ENCODE measurements around the gene AKNA. TPM values are rescaled to one million over a fixed set of nuclear protein-coding genes. Genes with fewer than 3 reads are reported as not detected.

The AKNA gene
- total and polyA plus RNA-seq, 2 of the 8 experiments (the other 6 are each of a cell fraction or from before 2014, with no cell fraction given) = 21.0 to 27.4 TPM

DNA sequence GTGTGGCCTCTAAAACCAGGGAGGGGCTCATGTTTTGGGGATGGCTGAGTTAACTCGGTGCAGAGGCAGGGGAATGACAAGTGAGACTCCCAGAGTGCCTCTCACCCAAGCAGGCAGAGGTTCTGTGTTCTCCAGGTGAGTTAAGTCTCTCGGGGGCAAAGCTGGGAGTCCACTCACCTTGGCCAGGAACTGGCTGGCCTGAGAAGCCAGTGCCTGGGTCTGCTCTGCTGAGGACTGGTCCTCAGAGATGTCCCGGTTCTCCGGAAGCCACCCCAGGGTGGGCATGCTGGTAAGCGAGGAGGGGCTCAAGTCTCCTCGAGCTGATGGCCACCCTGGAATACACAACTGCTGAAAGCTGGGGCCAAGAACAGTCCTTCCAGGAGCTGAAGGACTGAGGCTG, 20.4 kb downstream of the AKNA start (continued):
- TF ChIP-seq, protein P1, sequence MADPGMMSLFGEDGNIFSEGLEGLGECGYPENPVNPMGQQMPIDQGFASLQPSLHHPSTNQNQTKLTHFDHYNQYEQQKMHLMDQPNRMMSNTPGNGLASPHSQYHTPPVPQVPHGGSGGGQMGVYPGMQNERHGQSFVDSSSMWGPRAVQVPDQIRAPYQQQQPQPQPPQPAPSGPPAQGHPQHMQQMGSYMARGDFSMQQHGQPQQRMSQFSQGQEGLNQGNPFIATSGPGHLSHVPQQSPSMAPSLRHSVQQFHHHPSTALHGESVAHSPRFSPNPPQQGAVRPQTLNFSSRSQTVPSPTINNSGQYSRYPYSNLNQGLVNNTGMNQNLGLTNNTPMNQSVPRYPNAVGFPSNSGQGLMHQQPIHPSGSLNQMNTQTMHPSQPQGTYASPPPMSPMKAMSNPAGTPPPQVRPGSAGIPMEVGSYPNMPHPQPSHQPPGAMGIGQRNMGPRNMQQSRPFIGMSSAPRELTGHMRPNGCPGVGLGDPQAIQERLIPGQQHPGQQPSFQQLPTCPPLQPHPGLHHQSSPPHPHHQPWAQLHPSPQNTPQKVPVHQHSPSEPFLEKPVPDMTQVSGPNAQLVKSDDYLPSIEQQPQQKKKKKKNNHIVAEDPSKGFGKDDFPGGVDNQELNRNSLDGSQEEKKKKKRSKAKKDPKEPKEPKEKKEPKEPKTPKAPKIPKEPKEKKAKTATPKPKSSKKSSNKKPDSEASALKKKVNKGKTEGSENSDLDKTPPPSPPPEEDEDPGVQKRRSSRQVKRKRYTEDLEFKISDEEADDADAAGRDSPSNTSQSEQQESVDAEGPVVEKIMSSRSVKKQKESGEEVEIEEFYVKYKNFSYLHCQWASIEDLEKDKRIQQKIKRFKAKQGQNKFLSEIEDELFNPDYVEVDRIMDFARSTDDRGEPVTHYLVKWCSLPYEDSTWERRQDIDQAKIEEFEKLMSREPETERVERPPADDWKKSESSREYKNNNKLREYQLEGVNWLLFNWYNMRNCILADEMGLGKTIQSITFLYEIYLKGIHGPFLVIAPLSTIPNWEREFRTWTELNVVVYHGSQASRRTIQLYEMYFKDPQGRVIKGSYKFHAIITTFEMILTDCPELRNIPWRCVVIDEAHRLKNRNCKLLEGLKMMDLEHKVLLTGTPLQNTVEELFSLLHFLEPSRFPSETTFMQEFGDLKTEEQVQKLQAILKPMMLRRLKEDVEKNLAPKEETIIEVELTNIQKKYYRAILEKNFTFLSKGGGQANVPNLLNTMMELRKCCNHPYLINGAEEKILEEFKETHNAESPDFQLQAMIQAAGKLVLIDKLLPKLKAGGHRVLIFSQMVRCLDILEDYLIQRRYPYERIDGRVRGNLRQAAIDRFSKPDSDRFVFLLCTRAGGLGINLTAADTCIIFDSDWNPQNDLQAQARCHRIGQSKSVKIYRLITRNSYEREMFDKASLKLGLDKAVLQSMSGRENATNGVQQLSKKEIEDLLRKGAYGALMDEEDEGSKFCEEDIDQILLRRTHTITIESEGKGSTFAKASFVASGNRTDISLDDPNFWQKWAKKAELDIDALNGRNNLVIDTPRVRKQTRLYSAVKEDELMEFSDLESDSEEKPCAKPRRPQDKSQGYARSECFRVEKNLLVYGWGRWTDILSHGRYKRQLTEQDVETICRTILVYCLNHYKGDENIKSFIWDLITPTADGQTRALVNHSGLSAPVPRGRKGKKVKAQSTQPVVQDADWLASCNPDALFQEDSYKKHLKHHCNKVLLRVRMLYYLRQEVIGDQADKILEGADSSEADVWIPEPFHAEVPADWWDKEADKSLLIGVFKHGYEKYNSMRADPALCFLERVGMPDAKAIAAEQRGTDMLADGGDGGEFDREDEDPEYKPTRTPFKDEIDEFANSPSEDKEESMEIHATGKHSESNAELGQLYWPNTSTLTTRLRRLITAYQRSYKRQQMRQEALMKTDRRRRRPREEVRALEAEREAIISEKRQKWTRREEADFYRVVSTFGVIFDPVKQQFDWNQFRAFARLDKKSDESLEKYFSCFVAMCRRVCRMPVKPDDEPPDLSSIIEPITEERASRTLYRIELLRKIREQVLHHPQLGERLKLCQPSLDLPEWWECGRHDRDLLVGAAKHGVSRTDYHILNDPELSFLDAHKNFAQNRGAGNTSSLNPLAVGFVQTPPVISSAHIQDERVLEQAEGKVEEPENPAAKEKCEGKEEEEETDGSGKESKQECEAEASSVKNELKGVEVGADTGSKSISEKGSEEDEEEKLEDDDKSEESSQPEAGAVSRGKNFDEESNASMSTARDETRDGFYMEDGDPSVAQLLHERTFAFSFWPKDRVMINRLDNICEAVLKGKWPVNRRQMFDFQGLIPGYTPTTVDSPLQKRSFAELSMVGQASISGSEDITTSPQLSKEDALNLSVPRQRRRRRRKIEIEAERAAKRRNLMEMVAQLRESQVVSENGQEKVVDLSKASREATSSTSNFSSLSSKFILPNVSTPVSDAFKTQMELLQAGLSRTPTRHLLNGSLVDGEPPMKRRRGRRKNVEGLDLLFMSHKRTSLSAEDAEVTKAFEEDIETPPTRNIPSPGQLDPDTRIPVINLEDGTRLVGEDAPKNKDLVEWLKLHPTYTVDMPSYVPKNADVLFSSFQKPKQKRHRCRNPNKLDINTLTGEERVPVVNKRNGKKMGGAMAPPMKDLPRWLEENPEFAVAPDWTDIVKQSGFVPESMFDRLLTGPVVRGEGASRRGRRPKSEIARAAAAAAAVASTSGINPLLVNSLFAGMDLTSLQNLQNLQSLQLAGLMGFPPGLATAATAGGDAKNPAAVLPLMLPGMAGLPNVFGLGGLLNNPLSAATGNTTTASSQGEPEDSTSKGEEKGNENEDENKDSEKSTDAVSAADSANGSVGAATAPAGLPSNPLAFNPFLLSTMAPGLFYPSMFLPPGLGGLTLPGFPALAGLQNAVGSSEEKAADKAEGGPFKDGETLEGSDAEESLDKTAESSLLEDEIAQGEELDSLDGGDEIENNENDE (IDR thresholded peaks at IDR 0.05; ENCODE audit: insufficient replicate concordance, low read length) = no peak
- TF ChIP-seq TAF1 (IDR thresholded peaks at IDR 0.05; ENCODE audit: low read depth, low read length) (no peak), BCL11A (IDR thresholded peaks at IDR 0.05; ENCODE audit: low read depth in 2 of 2, low read length in 2 of 2) (no peak), CREB1 (IDR thresholded peaks at IDR 0.05) (no peak), HDAC6 (IDR thresholded peaks at IDR 0.05; ENCODE audit: low read depth, low read length) (no peak), RFX5 (IDR thresholded peaks at IDR 0.05; ENCODE audit: borderline replicate concordance, low read depth, low read length) (no peak), CBX5 (IDR thresholded peaks at IDR 0.05; ENCODE audit: low read depth, low read length) (no peak), JUND (IDR thresholded peaks at IDR 0.05; ENCODE audit: low read length) (no peak), GABPA (IDR thresholded peaks at IDR 0.05; ENCODE audit: borderline replicate concordance, insufficient read depth, low read length) (no peak), SIN3A (conservative IDR thresholded peaks at IDR 0.05 in 1 of 2, IDR thresholded peaks at IDR 0.05 in 1 of 2; ENCODE audit: low read depth in 1 of 2, low read length in 2 of 2) (no peak), CTBP2 (IDR thresholded peaks at IDR 0.05; ENCODE audit: borderline replicate concordance, insufficient read depth, insufficient read length, low read length) (no peak), EP300 (IDR thresholded peaks at IDR 0.05; ENCODE audit: borderline replicate concordance in 1 of 2, low read depth in 2 of 2, low read length in 2 of 2) (no peak)
